C4-2B (cell line): ENCODE results near the gene PTK6.

ENCODE experiments used
- CTCF ChIP-seq: fragments of 450-650 bp; conservative IDR thresholded peaks from 2 replicates; pipeline ENCODE4 v1.5.1; 2017; ENCODE audit warnings: mild to moderate bottlenecking
- ZFX ChIP-seq: fragments of 450-650 bp; IDR thresholded peaks from 2 replicates; pipeline ENCODE4 v1.6.1; 2017

GRCh38 chr20:63492982-63493381, 44.2 kb downstream of the PTK6 start:
- TF ChIP-seq CTCF (no peak), ZFX (no peak)
